Muscle layer of duodenum (tissue), 2 donors: ENCODE data around the gene CADM2.

ENCODE experiments used
- H3K27ac ChIP-seq: one replicate; pipeline ENCODE4 v1.7.0; 2013; ENCODE audit warnings: mild to moderate bottlenecking, low read length
- H3K27me3 ChIP-seq: one replicate; pipeline ENCODE4 v1.7.0; 2013; ENCODE audit warnings: low read depth, mild to moderate bottlenecking, control low read depth, low read length
- H3K36me3 ChIP-seq, 2 donors: one replicate each; pipeline ENCODE4 v1.7.0; 2013; ENCODE audit warnings: low read length in 2 of 2, control low read depth in 1 of 2, mild to moderate bottlenecking in 1 of 2; ENCODE audit not compliant: insufficient read depth in 2 of 2, control insufficient read depth in 1 of 2
- H3K4me1 ChIP-seq, 2 donors: one replicate each; pipeline ENCODE4 v1.7.0; 2013; ENCODE audit warnings: low read length in 2 of 2, mild to moderate bottlenecking in 2 of 2, control low read depth in 1 of 2, moderate library complexity in 1 of 2; ENCODE audit not compliant: insufficient read depth in 2 of 2, control insufficient read depth in 1 of 2
- H3K4me3 ChIP-seq, 2 donors: one replicate each; pipeline ENCODE4 v1.7.0; 2013; ENCODE audit warnings: low read length in 2 of 2, low read depth in 1 of 2, mild to moderate bottlenecking in 1 of 2
- H3K9me3 ChIP-seq, 2 donors: one replicate each; pipeline ENCODE4 v1.7.0; 2013; ENCODE audit warnings: low read length in 2 of 2, control low read depth in 1 of 2, mild to moderate bottlenecking in 1 of 2; ENCODE audit not compliant: control insufficient read depth in 1 of 2
- donor health status: healthy.

CADM2 gene

GRCh38 chr3:85426121-85426520 lies 467.3 kb downstream of the CADM2 start:
- no peaks in the 10 kb centered on the region for H3K36me3 ChIP-seq
- H3K4me3 ChIP-seq = no peak overlapping the region
- no peaks in the 10 kb centered on the region for H3K4me1 ChIP-seq
- H3K9me3 ChIP-seq = peaks cover 0 to 6% of the 10 kb centered on the region in 2 donors
- H3K27ac ChIP-seq = no peak overlapping the region
- H3K27me3 ChIP-seq = no peaks in the 10 kb centered on the region

GRCh38 chr3:85427467-85427866 lies 468.7 kb downstream of the CADM2 start:
- Histone ChIP-seq H3K9me3 (peaks cover 0 to 6% of the 10 kb centered on the region in 2 donors), H3K4me3 (no peak overlapping the region), H3K4me1 (no peaks in the 10 kb centered on the region), H3K27me3 (no peaks in the 10 kb centered on the region), H3K27ac (no peak overlapping the region), H3K36me3 (no peaks in the 10 kb centered on the region)

GRCh38 chr3:85432081-85432480 lies 473.3 kb downstream of the CADM2 start:
- Histone ChIP-seq H3K4me3 (no peak overlapping the region), H3K4me1 (no peaks in the 10 kb centered on the region), H3K36me3 (no peaks in the 10 kb centered on the region), H3K27ac (no peak overlapping the region), H3K9me3 (peaks cover 0 to 4% of the 10 kb centered on the region in 2 donors), H3K27me3 (no peaks in the 10 kb centered on the region)

DNA sequence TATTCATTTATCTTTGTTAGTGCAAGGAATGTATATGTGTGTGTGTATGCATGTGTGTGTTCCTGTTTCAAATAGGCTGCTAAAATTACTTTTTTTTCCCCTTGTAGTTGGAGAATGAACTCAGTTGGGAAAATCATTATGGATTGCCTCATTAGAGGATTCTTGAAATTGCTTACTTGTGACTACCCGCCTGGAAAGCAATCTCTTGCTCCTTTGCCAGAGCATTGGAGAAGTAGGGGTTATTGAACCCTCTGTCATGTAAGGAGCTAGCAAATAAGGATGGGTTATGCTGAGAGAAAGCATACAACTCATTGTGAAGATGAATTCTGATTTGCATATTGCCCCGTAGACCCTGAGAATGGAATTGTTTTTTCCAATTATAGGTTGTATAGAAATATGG lies 474.5 kb downstream of the CADM2 start:
- H3K9me3 ChIP-seq = peaks cover 0 to 4% of the 10 kb centered on the region in 2 donors
- H3K4me3 ChIP-seq = no peak overlapping the region
- H3K27me3 ChIP-seq = no peaks in the 10 kb centered on the region
- no peaks in the 10 kb centered on the region for H3K4me1 ChIP-seq
- no peaks in the 10 kb centered on the region for H3K36me3 ChIP-seq
- H3K27ac ChIP-seq = no peak overlapping the region

GRCh38 chr3:85455561-85456200 lies 496.9 kb downstream of the CADM2 start:
- H3K27ac ChIP-seq = no peak overlapping the region
- H3K9me3 ChIP-seq = no peaks in the 10 kb centered on the region

GRCh38 chr3:85474241-85474640 lies 515.5 kb downstream of the CADM2 start:
- Histone ChIP-seq H3K4me1 (no peaks in the 10 kb centered on the region), H3K9me3 (no peaks in the 10 kb centered on the region), H3K27me3 (no peaks in the 10 kb centered on the region), H3K4me3 (no peak overlapping the region), H3K27ac (no peak overlapping the region), H3K36me3 (no peaks in the 10 kb centered on the region)

More at GRCh38 chr3:85455561-85456200, 496.9 kb downstream of the CADM2 start:
- no peaks in the 10 kb centered on the region for H3K36me3 ChIP-seq
- H3K27me3 ChIP-seq = no peaks in the 10 kb centered on the region
- no peak overlapping the region for H3K4me3 ChIP-seq
- H3K4me1 ChIP-seq = no peaks in the 10 kb centered on the region

- no peak overlapping the region for H3K4me3 ChIP-seq
- H3K36me3 ChIP-seq = no peaks in the 10 kb centered on the region
- H3K27ac ChIP-seq = no peak overlapping the region
- no peaks in the 10 kb centered on the region for H3K27me3 ChIP-seq
- no peaks in the 10 kb centered on the region for H3K9me3 ChIP-seq
- no peaks in the 10 kb centered on the region for H3K4me1 ChIP-seq
These were observed 516.6 kb downstream of the CADM2 start for GRCh38 chr3:85475346-85475745.

- no peak overlapping the region for H3K4me3 ChIP-seq
- H3K4me1 ChIP-seq = no peaks in the 10 kb centered on the region
These were observed 518.2 kb downstream of the CADM2 start for GRCh38 chr3:85476891-85477495.

GRCh38 chr3:85481411-85482212 lies 522.8 kb downstream of the CADM2 start:
- Histone ChIP-seq H3K27ac (no peak overlapping the region), H3K27me3 (no peaks in the 10 kb centered on the region), H3K4me1 (no peaks in the 10 kb centered on the region), H3K36me3 (no peaks in the 10 kb centered on the region), H3K4me3 (no peak overlapping the region), H3K9me3 (no peaks in the 10 kb centered on the region)

More at GRCh38 chr3:85476891-85477495, 518.2 kb downstream of the CADM2 start:
- Histone ChIP-seq H3K27me3 (no peaks in the 10 kb centered on the region), H3K27ac (no peak overlapping the region), H3K36me3 (no peaks in the 10 kb centered on the region), H3K9me3 (no peaks in the 10 kb centered on the region)

DNA sequence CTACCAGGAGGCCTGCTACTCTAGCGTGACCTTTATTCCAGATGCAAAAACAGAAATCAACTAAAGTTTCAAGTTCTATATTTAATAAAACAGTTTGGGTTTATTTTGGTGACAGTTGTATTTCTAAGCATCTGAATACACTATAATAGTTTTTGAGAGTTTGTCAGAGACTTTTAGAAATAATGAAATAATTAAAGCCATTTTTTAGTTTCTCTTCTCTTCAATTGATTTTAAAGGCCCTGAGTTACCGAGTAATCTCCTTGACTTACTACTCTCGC lies 523.4 kb downstream of the CADM2 start:
- H3K4me1 ChIP-seq = no peaks in the 10 kb centered on the region
- no peaks in the 10 kb centered on the region for H3K27me3 ChIP-seq
- no peaks in the 10 kb centered on the region for H3K9me3 ChIP-seq
- no peak overlapping the region for H3K4me3 ChIP-seq
- H3K27ac ChIP-seq = no peak overlapping the region
- no peaks in the 10 kb centered on the region for H3K36me3 ChIP-seq

DNA sequence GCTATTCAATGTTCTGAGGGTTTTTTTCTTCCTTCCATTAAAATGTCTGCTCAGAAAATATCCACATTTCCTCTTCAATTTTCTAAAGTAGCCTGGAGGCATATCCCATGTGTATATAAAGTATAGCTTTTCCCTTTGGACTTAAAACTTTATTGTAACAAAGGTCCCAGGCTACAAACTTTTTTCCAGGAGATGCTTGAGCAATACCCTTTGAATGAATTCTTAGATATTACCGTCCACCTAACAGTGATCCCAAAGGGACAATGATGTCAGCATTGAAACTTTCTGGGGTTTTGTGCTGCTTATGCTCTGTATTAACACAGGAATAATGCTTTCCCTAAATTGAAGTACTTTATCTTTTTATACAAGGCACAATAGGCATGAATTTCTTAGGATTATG lies 525.2 kb downstream of the CADM2 start:
- Histone ChIP-seq H3K27me3 (no peaks in the 10 kb centered on the region), H3K4me3 (no peak overlapping the region), H3K4me1 (no peaks in the 10 kb centered on the region), H3K9me3 (no peaks in the 10 kb centered on the region), H3K27ac (no peak overlapping the region), H3K36me3 (no peaks in the 10 kb centered on the region)
